ENCODE data around the gene ARX.

ARX gene

DNA sequence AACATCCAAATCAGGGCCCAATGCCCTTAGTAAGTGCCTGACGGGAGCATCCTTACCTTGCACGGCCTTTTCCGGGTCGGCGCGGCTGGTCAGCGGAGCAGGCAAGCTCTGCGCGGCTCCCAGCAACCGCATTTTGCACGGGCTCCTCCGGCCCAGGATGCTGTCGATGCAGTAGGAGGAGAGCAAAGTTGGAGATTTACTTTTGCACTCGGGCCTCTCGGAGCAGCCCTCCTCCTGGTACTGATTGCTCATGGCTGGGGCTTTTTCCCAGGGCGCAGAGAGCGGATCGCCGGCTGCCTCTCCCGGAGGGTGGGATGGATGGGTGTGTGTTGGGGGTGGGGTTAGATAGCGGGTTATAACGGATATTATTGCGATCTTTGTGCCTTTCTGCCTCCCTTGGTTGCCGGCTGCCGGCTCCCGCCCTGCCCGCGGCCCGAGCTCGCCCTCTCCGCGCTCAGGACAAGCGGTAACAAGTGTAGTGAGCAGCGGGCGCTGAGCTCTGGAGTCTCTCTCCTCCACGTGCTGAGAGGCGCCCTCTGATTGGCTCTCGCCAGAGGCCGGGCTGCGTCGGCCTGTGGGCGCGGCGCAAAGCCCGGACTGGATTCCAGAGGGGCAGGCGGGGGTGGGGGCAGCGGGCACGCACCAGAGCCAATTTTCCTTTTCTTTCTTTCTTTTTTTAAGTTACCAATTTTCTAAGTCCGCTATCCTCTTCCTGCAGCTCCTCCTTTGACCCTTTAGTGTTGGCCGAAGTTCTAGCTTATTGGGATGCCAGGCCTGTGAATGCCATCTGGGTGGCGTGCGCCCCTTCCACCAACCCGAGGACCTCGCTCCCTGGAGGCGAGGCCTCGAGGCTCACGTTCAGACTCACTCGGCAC is at the start of gene ARX:
Gene ARX (minus strand): TSS at position 480 of the 875 bp plus-strand sequence. CDS start 228 bp downstream, at position 252.
- DNase-seq = no peak

DNA sequence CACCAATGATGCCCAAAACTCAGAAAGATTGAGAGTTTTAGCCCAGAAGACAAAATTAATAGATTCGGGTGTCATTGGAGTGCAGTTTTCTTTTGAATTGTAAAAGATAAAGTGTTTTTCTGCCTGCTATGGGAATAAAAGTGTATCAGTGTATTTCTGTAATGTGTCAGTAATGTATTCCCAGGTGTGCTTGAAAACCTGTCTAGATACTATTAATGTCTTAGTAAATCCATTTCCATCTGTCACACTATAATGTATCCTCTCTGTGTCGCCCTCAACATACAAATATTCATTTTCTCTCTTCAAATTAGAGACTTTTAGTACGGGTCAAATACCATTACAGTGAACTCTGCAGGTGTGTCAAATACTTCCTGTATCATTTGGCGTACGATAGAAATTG is 43.5 kb upstream of the ARX start:
- DNase-seq = no peak

DNA sequence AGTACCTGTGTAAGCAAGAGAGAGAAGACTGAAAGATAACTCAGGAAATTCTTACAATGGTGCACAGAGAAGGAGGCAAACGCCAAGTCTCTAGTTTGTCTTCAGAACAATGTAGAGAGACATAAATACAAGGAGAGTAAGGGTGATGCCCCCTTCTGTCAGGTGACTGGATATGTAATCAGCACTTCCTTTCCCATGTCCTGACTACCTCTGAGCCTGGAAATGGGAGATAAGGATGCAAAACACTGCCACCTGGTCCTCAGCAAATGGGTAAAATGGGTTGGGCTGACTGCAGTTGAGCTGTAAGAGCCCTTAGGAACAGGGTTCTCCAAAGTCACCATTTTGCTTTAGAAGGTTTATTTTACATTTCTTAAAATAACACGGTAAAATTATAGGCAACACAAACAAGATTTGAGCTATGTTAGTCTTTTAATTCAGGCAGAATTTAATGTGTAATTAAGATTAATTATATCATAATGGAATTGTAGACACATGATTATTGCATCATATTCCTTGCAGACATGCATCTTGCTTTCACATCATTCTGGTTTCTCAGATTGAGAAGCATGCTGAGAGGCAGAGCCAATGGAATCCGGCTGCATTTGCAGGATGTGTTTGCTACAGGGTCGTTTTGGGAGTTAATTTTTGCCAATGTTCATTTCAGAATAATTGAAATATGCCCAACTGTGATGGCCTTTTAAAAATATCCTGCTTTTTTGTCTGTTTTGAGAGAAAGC is 37.2 kb upstream of the ARX start:
- no peak for DNase-seq

DNA sequence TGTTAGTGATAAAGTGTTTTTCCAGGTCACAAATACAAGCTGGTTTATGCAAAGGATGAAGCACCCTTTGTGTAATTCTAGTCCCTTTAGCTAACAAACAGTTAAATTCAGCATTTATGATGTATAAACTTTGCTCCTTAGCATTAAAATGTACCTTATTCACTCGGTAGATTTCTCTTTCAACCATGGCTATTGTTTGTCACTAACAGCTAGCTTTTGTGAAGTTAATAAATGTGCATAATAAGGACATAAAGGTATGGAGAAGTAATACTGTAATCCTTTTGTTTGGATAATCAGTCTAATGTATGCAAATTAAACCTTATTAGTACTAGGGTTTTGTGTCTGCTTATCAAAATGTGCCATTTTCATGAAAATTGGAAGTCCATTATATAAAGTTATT is 34.2 kb upstream of the ARX start:
- no peak for DNase-seq

GRCh38 chrX:25049357-25049756 is 33.6 kb upstream of the ARX start:
- DNase-seq = no peak

DNA sequence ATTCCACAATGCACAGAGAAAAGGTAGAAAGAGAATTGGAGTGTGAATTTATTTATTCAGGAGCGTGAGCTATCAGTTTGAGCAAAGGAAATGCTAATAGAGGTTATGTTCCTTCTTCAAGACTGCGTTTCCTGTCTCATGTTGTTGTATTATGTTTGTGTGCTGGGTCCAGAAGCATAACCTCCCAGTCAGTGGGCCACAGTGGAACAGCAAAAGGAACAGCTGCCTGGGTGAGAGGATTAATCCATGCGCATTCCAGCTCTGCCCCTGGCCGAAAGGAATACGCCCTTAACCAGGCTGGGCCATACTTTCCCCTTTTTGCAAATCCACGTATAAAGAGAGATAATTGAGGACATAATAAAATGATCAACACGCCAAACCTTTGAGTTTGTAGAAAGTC is 32.4 kb upstream of the ARX start:
- no peak for DNase-seq

DNA sequence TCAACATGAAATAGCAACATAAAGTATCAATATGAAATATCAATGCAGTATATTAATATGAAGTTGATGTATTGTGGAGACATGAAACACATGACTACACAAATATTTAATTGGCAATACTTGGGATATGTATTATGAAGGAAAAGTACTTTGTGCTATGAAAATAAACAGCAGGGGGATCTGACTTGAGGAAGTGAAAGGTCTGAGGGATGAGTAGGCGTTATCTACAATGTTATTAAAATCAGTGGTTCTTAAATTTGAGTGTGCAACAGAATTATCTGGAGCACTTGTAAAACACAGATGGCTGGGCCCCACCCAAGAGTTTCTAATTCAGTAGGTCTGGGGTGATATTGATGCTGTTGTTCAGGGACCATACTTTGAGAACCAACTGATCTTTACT is 27.4 kb upstream of the ARX start:
- no peak for DNase-seq

GRCh38 chrX:25039036-25039435 is 23.3 kb upstream of the ARX start:
- no peak for DNase-seq

DNA sequence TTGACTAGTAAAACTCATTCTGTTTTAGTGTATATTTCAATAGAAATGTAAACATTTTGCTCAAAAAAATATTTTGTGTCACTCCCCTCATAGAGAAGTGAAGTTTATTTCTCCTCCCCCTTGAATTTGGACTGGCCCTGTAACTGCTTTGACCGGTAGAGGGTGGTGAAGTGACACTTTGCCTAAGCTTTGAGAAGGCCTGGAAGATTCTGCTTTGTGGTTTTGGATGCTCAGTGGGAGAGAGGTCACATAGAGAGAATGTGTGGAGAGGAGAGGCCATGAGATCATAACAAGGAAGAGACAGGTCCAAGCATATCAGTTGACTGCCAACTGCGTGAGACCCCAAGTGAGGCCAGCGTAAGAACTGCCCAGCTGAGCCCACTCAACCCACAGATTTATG is 19.1 kb upstream of the ARX start:
- no peak for DNase-seq

DNA sequence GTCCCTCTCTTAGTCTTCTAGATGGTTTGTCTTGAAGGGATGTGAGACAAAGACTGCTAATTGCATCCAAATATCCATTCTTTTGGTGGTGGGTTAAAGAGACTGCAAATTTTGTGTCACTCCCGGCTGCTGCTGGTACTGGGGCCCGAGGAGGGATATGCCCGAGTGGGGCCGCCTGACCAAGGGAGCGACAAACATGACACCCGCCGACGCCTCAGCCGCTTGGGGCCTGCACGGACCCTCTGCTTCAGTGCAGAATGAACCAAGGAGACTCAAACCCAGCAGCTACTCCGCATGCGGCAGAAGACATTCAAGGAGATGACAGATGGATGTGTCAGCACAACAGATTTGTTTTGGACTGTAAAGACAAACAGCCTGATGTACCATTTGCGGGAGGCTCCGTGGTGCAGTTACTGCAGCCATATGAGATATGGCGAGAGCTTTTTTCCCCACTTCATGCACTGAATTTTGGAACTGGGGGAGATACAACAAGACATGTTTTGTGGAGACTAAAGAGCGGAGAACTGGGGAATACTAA is 13.6 kb upstream of the ARX start:
- no peak for DNase-seq

GRCh38 chrX:25028726-25029125 is 13.0 kb upstream of the ARX start:
- DNase-seq = no peak

GRCh38 chrX:25026576-25026975 is 10.8 kb upstream of the ARX start:
- no peak for DNase-seq

DNA sequence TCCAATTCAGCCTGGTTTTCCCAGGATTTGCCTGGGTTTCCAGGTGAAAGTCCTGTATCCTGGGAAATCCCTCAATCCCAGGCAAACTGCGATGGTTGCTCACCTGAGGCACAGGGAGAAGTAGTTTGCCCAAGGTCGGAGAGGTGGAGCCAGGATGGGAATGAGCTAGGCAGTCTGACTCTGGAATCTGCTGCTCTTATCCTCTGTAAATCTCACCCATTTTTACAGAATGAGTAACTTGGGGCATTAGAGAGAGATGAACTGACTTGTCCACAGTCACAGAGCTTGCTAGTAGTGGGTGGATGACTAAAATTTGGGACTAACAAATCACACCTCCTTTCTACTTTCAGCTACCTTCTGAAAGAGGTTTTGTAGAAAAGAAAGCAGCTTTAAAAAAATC is 9.8 kb upstream of the ARX start:
- no peak for DNase-seq

GRCh38 chrX:25023908-25024307 is 8.1 kb upstream of the ARX start:
- no peak for DNase-seq

GRCh38 chrX:25022499-25023325 is 6.9 kb upstream of the ARX start:
- no peak for DNase-seq

- peak; percentile 42 for DNase-seq
Measured at GRCh38 chrX:25020905-25021449, 5.2 kb upstream of the ARX start.

GRCh38 chrX:25020391-25020904 is 4.7 kb upstream of the ARX start:
- no peak for DNase-seq

DNA sequence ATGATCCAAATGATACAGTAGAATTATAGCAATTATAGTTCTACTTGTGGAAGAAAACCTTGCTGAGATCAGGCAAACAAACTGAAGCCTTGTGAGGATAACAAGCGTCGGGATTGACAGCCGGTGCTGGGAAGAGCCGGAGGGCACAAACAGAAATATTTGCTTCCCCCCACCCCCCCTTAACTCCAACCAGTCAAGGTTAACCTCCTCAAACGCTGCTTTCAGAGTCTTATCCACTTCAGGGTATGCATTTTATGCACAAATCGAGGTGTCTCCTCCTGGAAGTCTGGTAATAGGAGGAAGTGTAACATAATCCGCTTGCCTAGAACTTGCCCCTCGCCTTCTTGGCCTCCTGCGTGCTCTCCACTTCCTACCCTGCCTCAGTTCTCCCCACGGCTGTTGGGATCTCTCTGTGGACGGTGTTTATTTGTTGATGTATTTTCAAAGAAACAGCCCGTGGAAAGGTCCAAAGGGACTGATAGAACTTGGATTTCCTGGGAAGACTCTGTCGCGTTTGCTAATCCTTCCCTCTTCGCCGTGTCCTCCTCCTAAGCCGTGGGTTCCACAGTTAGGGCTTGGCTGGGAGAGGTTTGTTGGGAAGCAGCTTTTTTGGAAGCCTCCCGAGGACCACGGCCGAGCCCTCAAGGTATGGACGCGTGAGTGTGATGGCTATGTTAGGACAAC is 4.1 kb upstream of the ARX start:
- no peak for DNase-seq

- DNase-seq = no peak
Measured at GRCh38 chrX:25018682-25019081, 2.9 kb upstream of the ARX start.

GRCh38 chrX:25017667-25018247 is 2.0 kb upstream of the ARX start:
- no peak for DNase-seq

- no peak for DNase-seq
Measured at GRCh38 chrX:25016938-25017598, 1.3 kb upstream of the ARX start.

Measured in NCI-H1105 (cell line).